Astrocyte of the spinal cord (primary cell): Measurements from ENCODE around the gene PTPRQ.
"Not testable (repeated sequence)": the region's sequence is repeated elsewhere in the genome, so short reads cannot be mapped to it uniquely, and the experiment has no call there.

Experiments used
- DNase-seq: peaks from one replicate; pipeline ENCODE4 v3.0.0; 2011; ENCODE audit warnings: low read depth, low spot score
- H3K4me3 ChIP-seq: 2 replicates; pipeline ENCODE4 v1.5.1; 2011; ENCODE audit warnings: low read depth, mild to moderate bottlenecking, low read length, moderate library complexity
- in situ Hi-C: cut with HindIII; loops from 2 replicates; pipeline ENCODE4 v1.10.0; 2017; ENCODE audit warnings: low sequenced_read_pairs
- TF ChIP-seq, protein P1 (sequence below): IDR thresholded peaks from 2 replicates; pipeline ENCODE4 v1.5.1; 2012; ENCODE audit warnings: low read depth, mild to moderate bottlenecking, low read length, inconsistent platforms

PTPRQ gene

DNA sequence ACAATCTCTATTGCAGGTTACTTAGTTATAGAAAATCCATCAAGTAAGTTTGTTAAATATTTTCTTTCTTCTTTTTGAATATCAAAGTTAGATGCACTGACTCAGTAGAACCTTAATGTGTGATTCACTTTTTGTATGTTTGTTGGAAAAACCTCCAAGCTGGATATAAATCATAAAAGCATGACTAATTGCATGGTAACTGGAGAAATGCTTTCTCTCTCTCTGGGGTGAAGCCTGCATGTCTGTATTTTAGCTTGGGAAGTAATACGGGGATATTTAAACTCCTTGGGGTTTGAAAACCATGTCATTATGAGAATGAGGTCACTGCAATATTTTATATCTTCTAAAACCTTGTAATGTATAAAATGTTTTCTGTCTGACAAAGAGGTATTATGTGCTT lies 204.8 kb downstream of the PTPRQ start:
- in situ Hi-C loops: no loop called here
- TF ChIP-seq, protein P1, sequence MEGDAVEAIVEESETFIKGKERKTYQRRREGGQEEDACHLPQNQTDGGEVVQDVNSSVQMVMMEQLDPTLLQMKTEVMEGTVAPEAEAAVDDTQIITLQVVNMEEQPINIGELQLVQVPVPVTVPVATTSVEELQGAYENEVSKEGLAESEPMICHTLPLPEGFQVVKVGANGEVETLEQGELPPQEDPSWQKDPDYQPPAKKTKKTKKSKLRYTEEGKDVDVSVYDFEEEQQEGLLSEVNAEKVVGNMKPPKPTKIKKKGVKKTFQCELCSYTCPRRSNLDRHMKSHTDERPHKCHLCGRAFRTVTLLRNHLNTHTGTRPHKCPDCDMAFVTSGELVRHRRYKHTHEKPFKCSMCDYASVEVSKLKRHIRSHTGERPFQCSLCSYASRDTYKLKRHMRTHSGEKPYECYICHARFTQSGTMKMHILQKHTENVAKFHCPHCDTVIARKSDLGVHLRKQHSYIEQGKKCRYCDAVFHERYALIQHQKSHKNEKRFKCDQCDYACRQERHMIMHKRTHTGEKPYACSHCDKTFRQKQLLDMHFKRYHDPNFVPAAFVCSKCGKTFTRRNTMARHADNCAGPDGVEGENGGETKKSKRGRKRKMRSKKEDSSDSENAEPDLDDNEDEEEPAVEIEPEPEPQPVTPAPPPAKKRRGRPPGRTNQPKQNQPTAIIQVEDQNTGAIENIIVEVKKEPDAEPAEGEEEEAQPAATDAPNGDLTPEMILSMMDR: no peak
- H3K4me3 ChIP-seq: no peak overlapping the region
- peak; percentile 84 for DNase-seq

DNA sequence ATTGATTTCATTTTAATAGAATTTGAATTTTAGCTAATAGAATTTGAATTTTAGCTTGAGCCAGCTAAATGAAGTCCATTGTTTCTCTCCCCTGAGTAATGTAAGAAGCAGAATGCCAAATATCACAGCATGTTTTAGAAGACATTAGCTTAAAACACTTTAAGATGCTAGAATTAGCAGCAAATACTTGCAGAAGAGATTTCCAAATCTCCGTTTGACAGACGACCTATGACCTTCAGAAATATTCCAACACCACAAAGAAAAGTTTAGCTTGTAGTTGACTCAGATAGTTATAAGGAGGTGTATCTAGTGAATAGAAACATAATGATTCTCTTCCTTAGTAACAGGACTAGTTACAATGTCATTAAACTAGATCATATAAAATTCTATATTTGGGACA lies 211.7 kb downstream of the PTPRQ start:
- no peak for DNase-seq
- TF ChIP-seq, protein P1: no peak
- in situ Hi-C loops: no loop called here
- H3K4me3 ChIP-seq: no peak overlapping the region

DNA sequence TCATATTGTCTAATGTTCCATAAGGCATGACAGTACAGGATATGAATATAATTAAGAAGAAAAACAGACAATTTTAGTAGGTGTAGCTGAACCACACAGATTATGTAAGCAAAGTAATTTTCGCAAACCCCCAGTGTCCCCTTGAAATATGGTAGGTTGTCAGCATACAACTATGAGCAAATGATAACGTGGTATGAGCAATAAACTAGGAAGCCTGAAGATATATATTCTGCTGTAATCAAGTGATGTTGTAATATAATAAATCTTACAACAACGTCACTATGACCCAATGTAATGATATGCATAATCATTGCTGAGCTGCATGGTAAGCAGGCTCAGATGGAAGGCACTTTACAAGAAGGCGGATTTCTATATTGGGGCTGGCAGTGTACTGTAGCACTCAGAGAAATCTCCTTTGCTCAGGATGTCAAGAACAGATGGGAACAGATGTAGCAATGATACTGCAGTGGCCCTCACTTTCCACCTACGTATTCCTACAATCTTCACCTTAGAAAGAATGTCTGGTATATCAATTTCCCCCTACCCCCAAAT lies 215.6 kb downstream of the PTPRQ start:
- no peak overlapping the region for H3K4me3 ChIP-seq
- TF ChIP-seq, protein P1: no peak
- in situ Hi-C loops: no loop called here
- DNase-seq: no peak

DNA sequence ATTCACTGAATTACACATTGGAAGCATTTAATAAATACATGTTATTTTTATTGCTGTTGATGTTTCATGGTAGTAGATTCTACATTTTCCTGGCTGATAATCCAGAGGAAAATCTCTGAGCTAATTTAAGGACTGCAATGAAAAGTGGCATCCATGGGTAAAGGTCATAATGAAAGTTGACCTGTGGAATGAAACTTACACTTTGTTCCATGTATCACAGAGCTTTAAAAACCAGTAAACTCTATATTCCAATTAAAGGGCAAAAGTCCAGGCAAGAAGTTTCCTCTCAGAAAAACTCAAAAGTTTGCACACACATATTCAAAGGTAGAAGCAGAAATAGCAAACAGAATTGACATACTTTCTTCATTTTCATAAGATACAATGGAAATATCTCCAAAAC lies 218.6 kb downstream of the PTPRQ start:
- H3K4me3 ChIP-seq: no peak overlapping the region
- TF ChIP-seq, protein P1: no peak
- no peak for DNase-seq
- in situ Hi-C loops: no loop called here

DNA sequence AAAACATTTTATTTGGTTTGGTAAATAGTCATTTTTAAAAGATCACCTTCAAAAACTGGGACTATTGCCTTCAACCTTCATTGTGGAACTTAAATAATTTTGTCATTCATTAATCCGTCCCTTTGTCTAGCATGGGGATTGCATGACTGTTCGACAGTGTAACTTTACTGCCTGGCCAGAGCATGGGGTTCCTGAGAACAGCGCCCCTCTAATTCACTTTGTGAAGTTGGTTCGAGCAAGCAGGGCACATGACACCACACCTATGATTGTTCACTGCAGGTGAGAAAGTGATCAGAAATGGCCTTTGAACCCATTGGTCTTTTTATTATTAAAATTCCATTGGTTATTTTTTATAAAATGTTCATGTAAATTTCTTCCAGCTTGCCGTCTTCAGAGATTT lies 226.2 kb downstream of the PTPRQ start:
- no peak for DNase-seq
- in situ Hi-C loops: no loop called here
- no peak overlapping the region for H3K4me3 ChIP-seq
- TF ChIP-seq, protein P1: no peak

DNA sequence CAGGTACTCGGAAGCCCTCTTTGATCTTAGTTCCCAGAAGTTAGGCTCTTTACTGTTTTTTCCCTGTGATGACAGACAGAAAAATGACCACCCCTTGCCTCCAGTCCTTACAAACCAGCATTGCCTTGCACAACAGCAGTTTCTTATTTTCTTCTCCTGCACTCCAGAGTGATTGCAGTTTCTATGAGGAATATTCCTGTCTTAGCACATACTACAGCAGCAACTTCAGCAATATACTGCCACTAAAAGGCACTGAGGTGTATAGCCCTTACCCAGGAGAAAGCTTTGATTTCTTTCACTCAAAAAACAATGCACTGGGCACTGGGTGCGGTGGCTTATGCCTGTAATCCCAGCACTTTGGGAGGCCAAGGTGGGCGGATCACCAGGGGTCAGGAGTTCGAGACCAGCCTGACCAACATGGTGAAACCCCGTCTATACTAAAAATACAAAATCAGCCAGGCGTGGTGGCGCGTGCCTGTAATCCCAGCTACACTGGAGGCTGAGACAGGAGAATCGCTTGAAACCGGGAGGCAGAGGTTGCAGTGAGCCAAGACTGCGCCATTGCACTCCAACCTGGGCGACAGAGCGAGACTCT lies 232.1 kb downstream of the PTPRQ start:
- H3K4me3 ChIP-seq, in situ Hi-C loops: not testable (repeated sequence)
- peak; percentile 24 for DNase-seq

DNA sequence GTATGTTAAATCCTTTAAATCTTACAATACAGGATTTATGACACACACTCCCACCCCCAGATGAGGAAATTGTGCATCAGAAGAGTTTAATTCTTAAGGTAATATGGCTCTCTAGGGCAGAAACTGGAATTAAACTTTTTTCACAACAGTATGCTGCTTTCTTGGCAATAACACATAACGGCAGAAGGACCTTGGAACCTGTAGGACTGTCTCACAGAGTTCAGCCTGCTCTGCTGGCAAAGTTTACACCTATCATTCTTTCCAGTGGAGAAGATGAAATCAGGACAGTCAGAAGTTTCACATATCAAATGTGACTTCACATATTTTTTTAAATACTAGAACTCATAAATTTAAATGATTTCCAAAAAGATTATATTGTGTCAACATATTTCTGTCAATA lies 232.8 kb downstream of the PTPRQ start:
- in situ Hi-C loops: no loop called here
- H3K4me3 ChIP-seq: no peak overlapping the region
- DNase-seq: no peak
- TF ChIP-seq, protein P1: no peak
